Breast epithelium (tissue), 4 donors: Measurements from ENCODE around the gene TYSND1. TPM values are rescaled to one million over a fixed set of nuclear protein-coding genes. Genes with fewer than 3 reads are reported as not detected.

Source experiments
- DNase-seq, 2 donors: peaks; one replicate each; pipeline ENCODE4 v3.0.0-alpha.2; 2019; ENCODE audit warnings: low spot score in 2 of 2
- H3K27ac ChIP-seq, 2 donors: fragments of 200-600 bp; sonication (generic) in 1 of 2; one replicate each; pipeline ENCODE4 v1.5.1; 2016 to 2019; ENCODE audit warnings: mild to moderate bottlenecking in 1 of 2
- H3K27me3 ChIP-seq, 2 donors: fragments of 200-600 bp; sonication (generic) in 1 of 2; one replicate each; pipeline versions ENCODE4 v1.5.1 to v1.6.0; 2017 to 2019; ENCODE audit warnings: control low read depth in 1 of 2, mild to moderate bottlenecking in 1 of 2
- H3K36me3 ChIP-seq: fragments of 200-600 bp; one replicate; pipeline ENCODE4 v1.5.1; 2019
- H3K4me1 ChIP-seq, 2 donors: fragments of 200-600 bp; sonication (generic); one replicate each; pipeline ENCODE4 v1.5.1; 2016 to 2019; ENCODE audit warnings: control low read depth in 1 of 2
- H3K4me3 ChIP-seq, 3 donors: fragments of 200-600 bp; sonication (generic); 1 replicate in 2 of 3; 2 replicates in 1 of 3; pipeline ENCODE4 v1.5.1; 2016 to 2019; ENCODE audit warnings: mild to moderate bottlenecking in 3 of 3, moderate library complexity in 2 of 3
- H3K9me3 ChIP-seq, 2 donors: fragments of 200-600 bp; sonication (generic) in 1 of 2; one replicate each; pipeline ENCODE4 v1.5.1; 2016 to 2019; ENCODE audit warnings: control low read depth in 1 of 2
- POLR2A ChIP-seq: fragments of 450-650 bp; IDR thresholded peaks from one replicate; pipeline ENCODE4 v1.6.1; 2016; ENCODE audit warnings: antibody characterized with exemption, mild to moderate bottlenecking, moderate library complexity
- POLR2AphosphoS5 ChIP-seq, 3 donors: sonication (generic); formaldehyde crosslinking; IDR thresholded peaks; one replicate each; pipeline ENCODE4 v1.6.1; 2017; ENCODE audit warnings: antibody characterized with exemption in 3 of 3
- intact Hi-C: fragments of 100-400 bp; cut with DNase I; formaldehyde crosslinking; loops from one replicate; pipeline ENCODE4 v1.15.1; 2023; ENCODE audit warnings: low total_unique reads
- total RNA-seq, 3 donors: library from RNA; depleted of rRNA; stranded (reverse); fragments of >200 nt; gene quantifications; one replicate each; pipeline ENCODE4 v1.1.0, GENCODE V29; 2016
- TF ChIP-seq, protein P1 (sequence below), 3 donors: fragments of 450-650 bp; IDR thresholded peaks; one replicate each; pipeline ENCODE4 v1.5.1; 2016 to 2017; ENCODE audit warnings: antibody characterized with exemption in 3 of 3, mild to moderate bottlenecking in 3 of 3, moderate library complexity in 3 of 3

The TYSND1 gene
- total RNA-seq, 3 donors from 2014 or later: 12.5 to 19.9 (median 19.7) TPM

DNA sequence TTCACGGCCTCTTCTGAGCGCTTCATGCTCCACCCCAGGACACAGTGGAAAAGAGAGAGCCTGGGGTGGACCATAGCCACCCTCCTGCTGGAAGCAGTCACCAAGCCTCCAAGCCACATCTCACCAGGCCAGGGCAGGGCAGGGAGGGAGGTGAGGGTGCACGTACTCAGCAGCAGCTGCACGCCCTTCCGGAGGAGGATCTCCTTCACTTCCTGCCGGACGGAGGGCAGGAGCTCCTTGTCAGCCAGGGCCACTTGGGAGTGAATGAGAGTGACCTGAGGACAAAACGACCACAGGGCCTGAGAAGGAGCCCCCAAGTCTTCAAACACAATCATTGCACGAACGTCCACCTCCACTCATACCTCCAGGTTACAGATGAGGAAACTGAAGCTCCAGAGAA is 28.9 kb downstream of the TYSND1 start:
- H3K4me3 ChIP-seq: no peak overlapping the region
- intact Hi-C loops: no loop called here
- DNase-seq: no peak
- H3K36me3 ChIP-seq: no peaks in the 10 kb centered on the region
- H3K27me3 ChIP-seq: no peaks in the 10 kb centered on the region
- H3K9me3 ChIP-seq: no peaks in the 10 kb centered on the region
- H3K4me1 ChIP-seq: no peaks in the 10 kb centered on the region
- TF ChIP-seq POLR2AphosphoS5 (IDR thresholded peaks at IDR 0.05): no peak
- no peak for TF ChIP-seq POLR2A
- no peak overlapping the region for H3K27ac ChIP-seq

DNA sequence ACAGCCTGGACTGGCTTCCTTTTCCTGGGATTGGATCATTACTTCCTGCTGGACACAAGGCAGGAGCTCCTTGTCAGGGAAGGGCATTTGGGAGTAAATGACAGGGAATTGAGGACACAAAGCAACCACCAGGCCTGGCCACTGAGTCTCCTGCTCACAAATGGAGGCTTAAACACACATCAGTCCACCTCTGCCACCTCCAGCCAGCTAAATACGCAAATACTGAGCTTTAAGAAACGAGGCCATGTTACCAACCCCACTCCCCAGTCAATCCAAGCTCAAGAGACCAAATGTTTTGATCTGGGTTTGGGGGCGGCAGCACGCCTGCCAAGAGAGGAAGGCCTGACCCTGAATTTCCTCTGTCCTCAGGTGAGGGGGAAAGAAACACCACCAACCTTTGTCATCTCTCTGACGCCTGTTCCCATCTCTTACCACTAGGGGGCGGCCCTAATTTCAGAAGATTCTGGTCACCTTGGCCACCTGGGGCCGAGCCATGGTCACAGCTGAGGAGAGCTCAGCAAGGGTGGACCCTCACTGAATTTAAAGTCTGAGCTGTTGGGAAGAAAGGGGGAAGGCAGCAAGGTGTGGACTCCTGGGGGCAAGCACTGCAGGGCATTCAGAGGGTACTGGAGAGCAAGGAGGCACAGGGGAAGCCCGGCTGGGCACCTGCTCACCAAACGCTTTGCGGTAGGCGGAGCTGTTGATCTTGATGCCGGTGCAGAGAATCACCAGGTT is 30.4 kb downstream of the TYSND1 start:
- no peaks in the 10 kb centered on the region for H3K36me3 ChIP-seq
- intact Hi-C loops: no loop called here

DNA sequence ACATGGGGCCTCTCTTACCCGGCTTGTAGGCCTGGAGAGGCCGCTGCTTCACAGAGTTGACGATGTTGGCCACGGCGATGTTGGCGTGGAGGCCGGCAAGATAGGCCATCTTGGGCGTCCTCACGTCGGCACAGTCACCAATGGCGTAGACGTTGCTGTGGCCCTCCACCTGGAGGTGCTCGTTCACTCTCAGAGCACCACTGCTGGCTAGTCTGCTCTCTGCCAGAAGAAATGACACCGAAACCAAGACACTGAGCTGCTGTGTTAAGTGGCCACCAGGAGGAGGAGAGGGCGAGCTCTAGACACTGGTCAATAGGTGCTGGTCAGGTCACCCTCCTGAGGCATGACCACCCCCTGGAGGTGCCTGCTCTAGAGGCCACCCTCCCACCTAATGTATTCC is 31.6 kb downstream of the TYSND1 start:
- Histone ChIP-seq H3K36me3 (no peaks in the 10 kb centered on the region), H3K4me1 (no peaks in the 10 kb centered on the region)
- intact Hi-C loops: no loop called here

More for the DNA sequence above, 30.4 kb downstream of the TYSND1 start:
- Histone ChIP-seq H3K27me3 (no peaks in the 10 kb centered on the region), H3K4me1 (no peaks in the 10 kb centered on the region), H3K4me3 (no peak overlapping the region), H3K9me3 (no peaks in the 10 kb centered on the region), H3K27ac (no peak overlapping the region)
- TF ChIP-seq POLR2AphosphoS5 (IDR thresholded peaks at IDR 0.05): no peak
- TF ChIP-seq, protein P1, sequence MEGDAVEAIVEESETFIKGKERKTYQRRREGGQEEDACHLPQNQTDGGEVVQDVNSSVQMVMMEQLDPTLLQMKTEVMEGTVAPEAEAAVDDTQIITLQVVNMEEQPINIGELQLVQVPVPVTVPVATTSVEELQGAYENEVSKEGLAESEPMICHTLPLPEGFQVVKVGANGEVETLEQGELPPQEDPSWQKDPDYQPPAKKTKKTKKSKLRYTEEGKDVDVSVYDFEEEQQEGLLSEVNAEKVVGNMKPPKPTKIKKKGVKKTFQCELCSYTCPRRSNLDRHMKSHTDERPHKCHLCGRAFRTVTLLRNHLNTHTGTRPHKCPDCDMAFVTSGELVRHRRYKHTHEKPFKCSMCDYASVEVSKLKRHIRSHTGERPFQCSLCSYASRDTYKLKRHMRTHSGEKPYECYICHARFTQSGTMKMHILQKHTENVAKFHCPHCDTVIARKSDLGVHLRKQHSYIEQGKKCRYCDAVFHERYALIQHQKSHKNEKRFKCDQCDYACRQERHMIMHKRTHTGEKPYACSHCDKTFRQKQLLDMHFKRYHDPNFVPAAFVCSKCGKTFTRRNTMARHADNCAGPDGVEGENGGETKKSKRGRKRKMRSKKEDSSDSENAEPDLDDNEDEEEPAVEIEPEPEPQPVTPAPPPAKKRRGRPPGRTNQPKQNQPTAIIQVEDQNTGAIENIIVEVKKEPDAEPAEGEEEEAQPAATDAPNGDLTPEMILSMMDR (IDR thresholded peaks at IDR 0.05): peak; percentile 73 to 82 (median 76)
- peak in 1 of 2 donors; percentile 35 for DNase-seq

DNA sequence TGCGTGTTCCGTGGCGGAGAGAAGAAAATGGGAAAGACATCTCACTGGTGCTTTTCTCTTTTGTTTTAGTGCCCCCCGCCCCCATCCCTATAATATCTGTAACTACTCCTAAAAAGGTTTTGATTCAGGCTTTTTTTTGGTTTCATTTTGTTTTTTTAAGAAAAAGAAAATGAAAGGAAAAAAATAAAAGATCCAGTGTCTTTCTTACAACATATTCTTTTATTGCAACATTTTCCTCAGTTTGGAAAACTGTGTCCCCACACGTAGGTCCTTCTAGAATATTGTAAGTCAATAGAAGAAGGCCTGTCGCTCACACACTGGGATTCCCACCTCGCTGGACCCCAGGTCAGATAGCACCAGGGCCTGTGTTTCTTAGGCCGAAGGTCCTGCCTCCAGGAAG is 34.4 kb downstream of the TYSND1 start:
- Histone ChIP-seq H3K4me1 (no peaks in the 10 kb centered on the region), H3K4me3 (no peak overlapping the region), H3K27me3 (no peaks in the 10 kb centered on the region), H3K36me3 (no peaks in the 10 kb centered on the region), H3K9me3 (no peaks in the 10 kb centered on the region), H3K27ac (peak overlapping the region in 1 of 2 donors; percentile 9)
- DNase-seq: no peak
- intact Hi-C loops: no loop called here
- TF ChIP-seq POLR2A (no peak), POLR2AphosphoS5 (IDR thresholded peaks at IDR 0.05) (no peak)
- TF ChIP-seq, protein P1 (IDR thresholded peaks at IDR 0.05): no peak

More for the DNA sequence above, 31.6 kb downstream of the TYSND1 start:
- Histone ChIP-seq H3K4me3 (no peak overlapping the region), H3K27ac (no peak overlapping the region), H3K9me3 (no peaks in the 10 kb centered on the region), H3K27me3 (no peaks in the 10 kb centered on the region)
- TF ChIP-seq, protein P1 (IDR thresholded peaks at IDR 0.05): no peak
- no peak for TF ChIP-seq POLR2AphosphoS5 (IDR thresholded peaks at IDR 0.05)
- no peak for TF ChIP-seq POLR2A
- no peak for DNase-seq

DNA sequence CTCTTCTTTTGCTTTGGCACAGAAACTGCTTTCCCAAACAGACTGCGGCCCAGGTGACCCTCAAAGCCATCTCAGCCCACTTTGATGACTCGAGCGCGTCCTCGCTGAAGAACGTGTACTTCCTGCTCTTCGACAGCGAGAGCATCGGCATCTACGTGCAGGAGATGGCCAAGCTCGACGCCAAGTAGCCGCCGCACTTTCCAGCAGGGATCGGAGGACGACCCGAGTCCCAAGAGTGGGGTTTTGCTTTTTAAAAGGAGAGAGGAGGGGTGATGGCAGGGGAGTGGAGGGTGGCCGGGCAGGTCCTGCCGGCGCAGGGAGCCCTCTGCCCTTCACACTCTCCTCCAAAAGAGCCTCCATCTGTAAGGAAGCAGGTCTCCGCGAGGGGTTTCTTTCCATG is 35.0 kb downstream of the TYSND1 start:
- no peaks in the 10 kb centered on the region for H3K27me3 ChIP-seq
- no peak for DNase-seq
- TF ChIP-seq POLR2A: no peak
- TF ChIP-seq, protein P1 (IDR thresholded peaks at IDR 0.05): no peak
- TF ChIP-seq POLR2AphosphoS5 (IDR thresholded peaks at IDR 0.05): no peak
- H3K9me3 ChIP-seq: no peaks in the 10 kb centered on the region
- no peaks in the 10 kb centered on the region for H3K36me3 ChIP-seq
- no peak overlapping the region for H3K4me3 ChIP-seq
- no peaks in the 10 kb centered on the region for H3K4me1 ChIP-seq
- no peak overlapping the region for H3K27ac ChIP-seq
- intact Hi-C loops: no loop called here
